Upper lobe of left lung (tissue), 4 donors: ENCODE measurements around the gene SHLD3.

Experiments used
- POLR2A ChIP-seq, 4 donors: fragments of 450-650 bp; IDR thresholded peaks; one replicate each; pipeline ENCODE4 v1.5.1; 2016 to 2017; ENCODE audit warnings: antibody characterized with exemption in 4 of 4, mild to moderate bottlenecking in 2 of 4
- POLR2AphosphoS5 ChIP-seq, 2 donors: sonication (generic); formaldehyde crosslinking; IDR thresholded peaks; one replicate each; pipeline ENCODE4 v1.5.1; 2017; ENCODE audit warnings: antibody characterized with exemption in 2 of 2
- TF ChIP-seq, protein P1 (sequence below), 6 experiments: fragments of 450-650 bp in 4 of 6; fragments of 200-600 bp in 2 of 6; sonication (generic) in 2 of 6; IDR thresholded peaks; one replicate each; pipeline ENCODE4 v1.5.1; 2016 to 2019; ENCODE audit warnings: antibody characterized with exemption in 6 of 6

DNA sequence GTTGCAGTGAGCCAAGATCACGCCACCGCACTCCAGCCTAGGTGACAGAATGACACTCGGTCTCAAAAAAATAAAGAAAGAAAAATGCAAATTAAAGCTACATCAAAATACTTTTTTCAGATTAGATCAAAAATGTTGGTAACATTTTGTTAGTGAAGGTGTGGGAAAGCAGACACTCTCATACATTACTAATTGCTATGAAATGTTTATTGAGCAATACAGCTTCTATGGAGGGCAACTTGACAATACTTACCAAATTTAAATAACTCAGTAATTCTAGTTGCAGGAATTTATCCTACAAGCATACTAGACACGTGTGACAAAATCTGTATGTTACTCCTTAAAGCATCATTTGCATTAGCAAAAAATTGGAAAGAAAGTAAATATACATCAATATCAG, 4.8 kb upstream of the SHLD3 start:
- TF ChIP-seq, protein P1, sequence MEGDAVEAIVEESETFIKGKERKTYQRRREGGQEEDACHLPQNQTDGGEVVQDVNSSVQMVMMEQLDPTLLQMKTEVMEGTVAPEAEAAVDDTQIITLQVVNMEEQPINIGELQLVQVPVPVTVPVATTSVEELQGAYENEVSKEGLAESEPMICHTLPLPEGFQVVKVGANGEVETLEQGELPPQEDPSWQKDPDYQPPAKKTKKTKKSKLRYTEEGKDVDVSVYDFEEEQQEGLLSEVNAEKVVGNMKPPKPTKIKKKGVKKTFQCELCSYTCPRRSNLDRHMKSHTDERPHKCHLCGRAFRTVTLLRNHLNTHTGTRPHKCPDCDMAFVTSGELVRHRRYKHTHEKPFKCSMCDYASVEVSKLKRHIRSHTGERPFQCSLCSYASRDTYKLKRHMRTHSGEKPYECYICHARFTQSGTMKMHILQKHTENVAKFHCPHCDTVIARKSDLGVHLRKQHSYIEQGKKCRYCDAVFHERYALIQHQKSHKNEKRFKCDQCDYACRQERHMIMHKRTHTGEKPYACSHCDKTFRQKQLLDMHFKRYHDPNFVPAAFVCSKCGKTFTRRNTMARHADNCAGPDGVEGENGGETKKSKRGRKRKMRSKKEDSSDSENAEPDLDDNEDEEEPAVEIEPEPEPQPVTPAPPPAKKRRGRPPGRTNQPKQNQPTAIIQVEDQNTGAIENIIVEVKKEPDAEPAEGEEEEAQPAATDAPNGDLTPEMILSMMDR (IDR thresholded peaks at IDR 0.05): no peak
- no peak for TF ChIP-seq POLR2A (IDR thresholded peaks at IDR 0.05)
- no peak for TF ChIP-seq POLR2AphosphoS5 (IDR thresholded peaks at IDR 0.05)
